K562 (cell line): ENCODE measurements around the gene P2RX1. TPM values are rescaled to one million over a fixed set of nuclear protein-coding genes. Genes with fewer than 3 reads are reported as not detected.

Experiments used
- DPF2 ChIP-seq: fragments of 450-650 bp; IDR thresholded peaks from 2 replicates; pipeline ENCODE4 v1.6.1; 2016
- ERF ChIP-seq: fragments of 450-650 bp; formaldehyde crosslinking; IDR thresholded peaks from 2 replicates; pipeline ENCODE4 v1.4.0; 2020; ENCODE audit warnings: mild to moderate bottlenecking, mixed read lengths
- ETS1 ChIP-seq: conservative IDR thresholded peaks from 2 replicates; pipeline ENCODE4 v1.6.1; 2011; ENCODE audit warnings: low read depth, mild to moderate bottlenecking, low read length; ENCODE audit not compliant: control insufficient read depth
- HCFC1 ChIP-seq: IDR thresholded peaks from 2 replicates; pipeline ENCODE4 v1.6.1; 2012; ENCODE audit warnings: low read depth, low read length, improper control_type of control experiment
- HNRNPLL ChIP-seq: fragments of 200-400 bp; formaldehyde crosslinking; IDR thresholded peaks from 2 replicates; pipeline ENCODE4 v1.6.1; 2017; ENCODE audit warnings: low read length, low read depth, mild to moderate bottlenecking; ENCODE audit not compliant: poor library complexity, severe bottlenecking
- NFATC3 ChIP-seq: fragments of 450-650 bp; IDR thresholded peaks from 2 replicates; pipeline ENCODE4 v1.6.1; 2017; ENCODE audit warnings: mild to moderate bottlenecking
- RBM39 ChIP-seq: fragments of 200-400 bp; formaldehyde crosslinking; optimal IDR thresholded peaks from 2 replicates; pipeline ENCODE3; 2018; ENCODE audit warnings: low read depth, low read length
- REST ChIP-seq, 2 experiments: fragments of 450-650 bp; formaldehyde crosslinking in 1 of 2; IDR thresholded peaks; 2 replicates each; pipeline versions ENCODE4 v1.4.0 to v1.6.1; 2014 to 2020; ENCODE audit warnings: mild to moderate bottlenecking in 2 of 2, borderline replicate concordance in 1 of 2, low read depth in 1 of 2
- RFX5 ChIP-seq: IDR thresholded peaks from 2 replicates; pipeline ENCODE4 v1.6.1; 2011; ENCODE audit warnings: low read depth, mild to moderate bottlenecking, improper control_type of control experiment, low read length
- RNF219 ChIP-seq: fragments of 250-450 bp; sonication (Bioruptor Pico); IDR thresholded peaks from 2 replicates; pipeline ENCODE4 v1.5.0; 2022; ENCODE audit warnings: mild to moderate bottlenecking
- SIX5 ChIP-seq, 2 experiments: IDR thresholded peaks; 2 replicates each; pipeline ENCODE4 v1.6.1; 2011; ENCODE audit warnings: low read length in 2 of 2, borderline replicate concordance in 1 of 2, low read depth in 1 of 2, mild to moderate bottlenecking in 1 of 2, moderate library complexity in 1 of 2; ENCODE audit not compliant: insufficient read depth in 1 of 2
- ZBED1 ChIP-seq: IDR thresholded peaks from 2 replicates; pipeline ENCODE4 v1.6.1; 2014
- ZBTB43 ChIP-seq: sonication (generic); formaldehyde crosslinking; IDR thresholded peaks from 2 replicates; pipeline ENCODE4 v1.8.0; 2023; ENCODE audit warnings: mild to moderate bottlenecking, missing genetic modification reagents
- ZNF224 ChIP-seq: sonication (generic); formaldehyde crosslinking; IDR thresholded peaks from 2 replicates; pipeline ENCODE4 v1.8.0; 2022; ENCODE audit warnings: mild to moderate bottlenecking, missing genetic modification reagents
- ZNF263 ChIP-seq: sonication (generic); formaldehyde crosslinking; IDR thresholded peaks from 2 replicates; pipeline ENCODE4 v1.8.0; 2022; ENCODE audit warnings: mild to moderate bottlenecking, missing genetic modification reagents, borderline replicate concordance
- polyA plus RNA-seq, 8 experiments: library from polyadenylated mRNA; depleted of rRNA in 4 of 8; stranded (reverse) in 5 of 8; unstranded in 3 of 8; fragments of >200 nt; fragmentation: Nextera tagmentation in 2 of 8; fragmentation: Illumina TruSeq in 1 of 8; extraction: Ambion mirVana in 2 of 8; extraction: Trizol in 1 of 8; gene quantifications; 2 replicates each; pipeline versions ENCODE4 v1.2.1 to v1.2.3, GENCODE V29; 2011 to 2014; ENCODE audit warnings: inconsistent platforms in 1 of 8, missing spikeins in 1 of 8
- total RNA-seq, 7 experiments: library from RNA; depleted of rRNA in 6 of 7; stranded (reverse); fragments of >200 nt in 6 of 7; fragmentation: Illumina TruSeq in 2 of 7; extraction: Trizol in 2 of 7; gene quantifications; 2 replicates each; pipeline versions ENCODE4 v1.2.1 to v1.2.3, GENCODE V29; 2011 to 2021; ENCODE audit warnings: low replicate concordance in 1 of 7

The P2RX1 gene
- total and polyA plus RNA-seq, 9 of the 15 experiments (the other 6 are each of a cell fraction or from before 2014, with no cell fraction given): 0.27 to 20.3 (median 10.3) TPM

- TF ChIP-seq RNF219 (CRISPR knock-in tag) (no peak), ZBTB43 (no peak), ETS1 (no peak; the same call in 1 of the 2 replicates), HCFC1 (no peak), SIX5 (IDR thresholded peaks at IDR 0.05; ENCODE audit: borderline replicate concordance in 1 of 2, insufficient read depth in 1 of 2, low read depth in 1 of 2, low read length in 2 of 2) (no peak), RFX5 (no peak), ZNF263 (CRISPR knock-in tag) (no peak), HNRNPLL (no peak), ZNF224 (CRISPR knock-in tag) (no peak), ZBED1 (no peak), DPF2 (peak; percentile 36; the same call in 1 of the 2 replicates), ERF (no peak), REST (IDR thresholded peaks at IDR 0.05; ENCODE audit: borderline replicate concordance) (peak; percentile 61; the same call in 1 of the 2 replicates), REST (CRISPR knock-in tag; IDR thresholded peaks at IDR 0.05; ENCODE audit: low read depth) (no peak), NFATC3 (no peak), RBM39 (no peak)
These were observed 49.0 kb upstream of the P2RX1 start (continued) for GRCh38 chr17:3965118-3965800.
